Endothelial cell of umbilical vein (primary cell): ENCODE data around the gene PLB1.

ENCODE experiments used
- EZH2 ChIP-seq: IDR thresholded peaks from 2 replicates; pipeline ENCODE4 v1.6.1; 2012; ENCODE audit warnings: borderline replicate concordance, low read depth, mild to moderate bottlenecking, moderate library complexity, low read length, inconsistent platforms; ENCODE audit not compliant: severe bottlenecking
- FOS ChIP-seq: IDR thresholded peaks from 2 replicates; pipeline ENCODE4 v1.6.1; 2011; ENCODE audit warnings: mild to moderate bottlenecking, low read length, moderate library complexity, borderline replicate concordance; ENCODE audit not compliant: insufficient read depth
- GATA2 ChIP-seq: IDR thresholded peaks from 2 replicates; pipeline ENCODE4 v1.7.0; 2011; ENCODE audit warnings: low read depth, mild to moderate bottlenecking, moderate library complexity, mixed read lengths, low read length; ENCODE audit not compliant: insufficient read length, insufficient read depth
- JUN ChIP-seq: IDR thresholded peaks from 2 replicates; pipeline ENCODE4 v1.6.1; 2011; ENCODE audit warnings: borderline replicate concordance, low read depth; ENCODE audit not compliant: insufficient read length, insufficient read depth
- MYC ChIP-seq: IDR thresholded peaks from one replicate; pipeline ENCODE4 v1.6.1; 2011; ENCODE audit warnings: mild to moderate bottlenecking, low read depth, low read length
- POLR2A ChIP-seq: IDR thresholded peaks from 2 replicates; pipeline ENCODE4 v1.6.1; 2012; ENCODE audit warnings: low read depth, mild to moderate bottlenecking, control low read depth, low read length
- POLR2AphosphoS5 ChIP-seq: IDR thresholded peaks from 2 replicates; pipeline ENCODE4 v1.6.1; 2012; ENCODE audit warnings: low read depth, mild to moderate bottlenecking, control low read depth, low read length, moderate library complexity; ENCODE audit not compliant: insufficient read depth
- TF ChIP-seq, protein P1 (sequence below), 2 donors: IDR thresholded peaks; 1 replicate in 1 of 2; 2 replicates in 1 of 2; pipeline ENCODE4 v1.5.1; 2011; ENCODE audit warnings: low read length in 2 of 2, mild to moderate bottlenecking in 2 of 2, moderate library complexity in 2 of 2, control low read depth in 1 of 2, inconsistent platforms in 1 of 2, low read depth in 1 of 2; ENCODE audit not compliant: insufficient read depth in 1 of 2; ENCODE audit errors: extremely low read depth in 1 of 2
- TF ChIP-seq, protein P2 (sequence below): IDR thresholded peaks from 2 replicates; pipeline ENCODE4 v1.6.1; 2011; ENCODE audit not compliant: insufficient read depth, insufficient read length

DNA sequence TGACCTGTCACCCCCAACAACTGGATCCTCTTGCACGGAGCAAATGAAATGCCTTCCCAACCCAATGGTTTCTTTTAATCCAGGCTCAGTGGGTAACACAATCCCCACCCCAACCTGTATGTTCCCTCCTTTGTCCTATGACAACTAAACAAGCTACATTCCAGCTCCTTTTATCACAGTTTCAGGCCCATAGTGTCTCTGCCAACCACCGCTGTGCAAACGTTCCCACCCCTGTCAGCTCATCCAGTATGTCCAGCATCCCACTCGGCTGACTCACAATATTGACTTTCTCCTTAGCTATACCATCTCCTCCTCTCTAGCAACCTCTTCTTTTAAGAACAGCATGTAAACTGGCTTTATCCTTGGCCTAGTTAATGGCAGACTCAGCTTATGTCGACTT lies 137.9 kb downstream of the PLB1 start:
- no peak for TF ChIP-seq EZH2
- TF ChIP-seq, protein P1, sequence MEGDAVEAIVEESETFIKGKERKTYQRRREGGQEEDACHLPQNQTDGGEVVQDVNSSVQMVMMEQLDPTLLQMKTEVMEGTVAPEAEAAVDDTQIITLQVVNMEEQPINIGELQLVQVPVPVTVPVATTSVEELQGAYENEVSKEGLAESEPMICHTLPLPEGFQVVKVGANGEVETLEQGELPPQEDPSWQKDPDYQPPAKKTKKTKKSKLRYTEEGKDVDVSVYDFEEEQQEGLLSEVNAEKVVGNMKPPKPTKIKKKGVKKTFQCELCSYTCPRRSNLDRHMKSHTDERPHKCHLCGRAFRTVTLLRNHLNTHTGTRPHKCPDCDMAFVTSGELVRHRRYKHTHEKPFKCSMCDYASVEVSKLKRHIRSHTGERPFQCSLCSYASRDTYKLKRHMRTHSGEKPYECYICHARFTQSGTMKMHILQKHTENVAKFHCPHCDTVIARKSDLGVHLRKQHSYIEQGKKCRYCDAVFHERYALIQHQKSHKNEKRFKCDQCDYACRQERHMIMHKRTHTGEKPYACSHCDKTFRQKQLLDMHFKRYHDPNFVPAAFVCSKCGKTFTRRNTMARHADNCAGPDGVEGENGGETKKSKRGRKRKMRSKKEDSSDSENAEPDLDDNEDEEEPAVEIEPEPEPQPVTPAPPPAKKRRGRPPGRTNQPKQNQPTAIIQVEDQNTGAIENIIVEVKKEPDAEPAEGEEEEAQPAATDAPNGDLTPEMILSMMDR (IDR thresholded peaks at IDR 0.05; ENCODE audit: extremely low read depth in 1 of 2, insufficient read depth in 1 of 2, low read depth in 1 of 2, low read length in 2 of 2): no peak
- TF ChIP-seq, protein P2, sequence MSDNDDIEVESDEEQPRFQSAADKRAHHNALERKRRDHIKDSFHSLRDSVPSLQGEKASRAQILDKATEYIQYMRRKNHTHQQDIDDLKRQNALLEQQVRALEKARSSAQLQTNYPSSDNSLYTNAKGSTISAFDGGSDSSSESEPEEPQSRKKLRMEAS: no peak
- TF ChIP-seq POLR2AphosphoS5: no peak
- TF ChIP-seq MYC: no peak
- no peak for TF ChIP-seq POLR2A
- no peak for TF ChIP-seq JUN
- TF ChIP-seq GATA2: no peak
- TF ChIP-seq FOS: no peak
